ENCODE measurements around the gene DISC1.

GRCh38 chr1:231770506-231771175, 144.1 kb downstream of the DISC1 start:
- no peak for TF ChIP-seq TAF1 (IDR thresholded peaks at IDR 0.05; ENCODE audit: borderline replicate concordance, low read depth, low read length)
- no peak for TF ChIP-seq POLR2A (IDR thresholded peaks at IDR 0.05; ENCODE audit: low read depth, low read length)
- no peak for TF ChIP-seq POLR2AphosphoS5 (IDR thresholded peaks at IDR 0.05; ENCODE audit: low read depth, low read length)

Measured in GM12892 (cell line).